Muscle layer of colon (tissue), 2 donors: ENCODE results near the gene PABPN1L.

Source experiments
- H3K27ac ChIP-seq: one replicate; pipeline ENCODE4 v1.7.0; 2013; ENCODE audit warnings: low read depth, mild to moderate bottlenecking, low read length, moderate library complexity
- H3K27me3 ChIP-seq, 2 donors: one replicate each; pipeline ENCODE4 v1.7.0; 2013; ENCODE audit warnings: low read length in 2 of 2, mild to moderate bottlenecking in 2 of 2; ENCODE audit not compliant: insufficient read depth in 2 of 2, control insufficient read depth in 1 of 2
- H3K36me3 ChIP-seq: one replicate; pipeline ENCODE4 v1.7.0; 2013; ENCODE audit warnings: mild to moderate bottlenecking, low read length; ENCODE audit not compliant: insufficient read depth
- H3K4me1 ChIP-seq: one replicate; pipeline ENCODE4 v1.7.0; 2013; ENCODE audit warnings: mild to moderate bottlenecking, low read length; ENCODE audit not compliant: insufficient read depth
- H3K4me3 ChIP-seq, 2 donors: one replicate each; pipeline ENCODE4 v1.7.0; 2013; ENCODE audit warnings: low read length in 2 of 2, low read depth in 1 of 2, mild to moderate bottlenecking in 1 of 2, moderate library complexity in 1 of 2
- H3K9ac ChIP-seq: one replicate; pipeline ENCODE4 v1.7.0; 2013; ENCODE audit warnings: low read length
- H3K9me3 ChIP-seq: one replicate; pipeline ENCODE4 v1.7.0; 2013; ENCODE audit warnings: mild to moderate bottlenecking, low read length
- donor health status: abdominal sarcoma.
- donor health status: Adenocarcinoma of cecum.

PABPN1L gene

GRCh38 chr16:88862968-88863367 lies 3.5 kb downstream of the PABPN1L start:
- H3K9me3 ChIP-seq, result no peaks in the 10 kb centered on the region
- no peak overlapping the region for H3K27ac ChIP-seq
- H3K36me3 ChIP-seq, result peaks cover 27% of the 10 kb centered on the region
- peaks cover 0 to 9% of the 10 kb centered on the region in 2 donors for H3K27me3 ChIP-seq
- H3K9ac ChIP-seq, result no peak overlapping the region
- no peak overlapping the region for H3K4me3 ChIP-seq
- H3K4me1 ChIP-seq, result peaks cover 8% of the 10 kb centered on the region

- peaks cover 27% of the 10 kb centered on the region for H3K36me3 ChIP-seq
- peaks cover 0 to 7% of the 10 kb centered on the region in 2 donors for H3K27me3 ChIP-seq
- H3K9ac ChIP-seq, result no peak overlapping the region
- H3K9me3 ChIP-seq, result no peaks in the 10 kb centered on the region
- H3K27ac ChIP-seq, result no peak overlapping the region
- no peak overlapping the region for H3K4me3 ChIP-seq
- peaks cover 11% of the 10 kb centered on the region for H3K4me1 ChIP-seq
These were observed 5.1 kb downstream of the PABPN1L start for GRCh38 chr16:88861359-88861758.

GRCh38 chr16:88859381-88860091 lies 6.9 kb downstream of the PABPN1L start:
- Histone ChIP-seq H3K4me1 (peaks cover 17% of the 10 kb centered on the region), H3K9ac (no peak overlapping the region), H3K27me3 (no peaks in the 10 kb centered on the region), H3K27ac (no peak overlapping the region), H3K9me3 (no peaks in the 10 kb centered on the region), H3K36me3 (peaks cover 27% of the 10 kb centered on the region), H3K4me3 (no peak overlapping the region)

DNA sequence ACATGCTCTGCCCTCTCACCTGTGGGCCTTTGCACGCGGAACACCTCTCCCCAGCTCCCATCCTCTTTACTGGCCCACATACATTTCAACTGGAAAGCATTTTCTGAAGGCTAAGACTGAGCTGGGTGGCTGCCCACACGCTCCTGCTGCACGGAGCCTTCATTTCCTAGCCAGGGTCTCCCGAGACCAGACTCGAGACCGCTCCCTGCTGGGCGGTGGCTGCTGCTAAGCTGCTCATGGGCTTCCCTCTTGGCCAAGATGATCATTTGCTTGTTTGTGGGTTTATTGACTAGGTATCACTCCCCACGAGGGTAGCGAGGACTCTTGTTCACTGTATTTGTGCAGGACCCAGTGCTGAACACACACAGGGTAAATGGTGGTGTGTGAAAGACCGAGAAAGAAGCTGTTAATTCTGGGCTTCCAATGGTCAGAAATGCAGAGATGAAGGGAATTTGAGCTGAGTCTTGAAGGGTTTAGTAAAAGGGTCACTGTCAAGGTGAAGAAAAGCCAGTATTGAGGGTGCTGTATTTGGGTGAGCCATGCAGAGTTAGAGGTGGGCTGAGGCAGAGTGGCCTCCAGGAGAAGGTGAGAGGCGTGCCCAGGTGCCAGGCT lies 8.6 kb downstream of the PABPN1L start:
- Histone ChIP-seq H3K9ac (peak overlapping the region; percentile 68), H3K36me3 (peaks cover 27% of the 10 kb centered on the region), H3K27ac (peak overlapping the region; percentile 87), H3K4me3 (peak overlapping the region; percentile 78 to 88), H3K27me3 (no peaks in the 10 kb centered on the region), H3K9me3 (no peaks in the 10 kb centered on the region), H3K4me1 (peaks cover 17% of the 10 kb centered on the region)

DNA sequence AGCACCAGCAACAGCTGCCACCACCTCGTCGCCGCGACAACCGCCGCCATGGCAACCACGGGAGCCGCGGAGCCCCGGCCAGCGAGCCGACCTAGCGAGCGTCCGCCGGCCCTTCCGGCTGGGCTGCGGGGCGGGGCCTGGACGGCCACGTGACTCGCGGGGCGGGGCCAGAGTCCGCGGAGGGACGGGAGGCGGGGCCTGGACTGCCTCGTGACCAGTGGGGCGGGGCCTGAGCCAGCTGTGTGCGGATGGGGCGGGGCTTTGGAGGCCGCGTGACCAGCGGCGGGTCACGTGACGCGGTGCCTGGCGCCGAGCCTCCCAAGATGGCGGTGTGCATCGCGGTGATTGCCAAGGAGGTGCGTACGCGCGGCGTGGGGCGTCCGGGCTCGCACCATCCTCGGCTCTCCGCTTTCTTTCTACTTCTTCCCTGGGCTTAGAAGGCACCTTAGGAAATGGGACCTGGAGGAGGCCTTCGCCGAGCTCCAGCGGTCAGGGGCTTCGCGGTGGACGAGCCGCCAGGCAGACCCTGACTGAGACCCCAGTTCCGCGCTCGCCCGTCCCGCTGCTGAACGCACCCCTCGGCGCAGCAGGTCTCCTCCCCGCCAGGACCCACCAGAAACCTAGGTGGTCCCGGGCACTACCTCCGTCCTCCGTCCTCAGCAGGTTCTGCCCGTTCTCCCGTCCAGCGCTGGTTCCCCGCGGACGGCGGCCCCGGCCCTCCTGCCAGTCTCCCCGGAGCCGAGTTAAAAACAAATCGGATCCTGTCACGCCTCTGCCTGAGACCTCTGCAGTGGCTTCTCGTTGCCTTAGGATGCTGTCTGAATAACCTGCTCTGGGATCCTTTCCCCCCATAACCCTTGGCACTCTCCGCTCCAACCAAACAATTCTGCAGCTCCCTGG lies 9.4 kb downstream of the PABPN1L start, which contains the start of the genes GALNS and TRAPPC2L:
GALNS (minus strand) TSS at position 120 of the 900 bp plus-strand sequence; CDS start at position 50, 70 bp downstream.
TRAPPC2L (plus strand) TSS at position 300 of the 900 bp plus-strand sequence; CDS start at position 324, 24 bp downstream.
- Histone ChIP-seq H3K9ac (peak within 1 kb of the TSS; percentile 68), H3K9me3 (no peaks in the 10 kb centered on the region), H3K4me3 (peak within 1 kb of the TSS; percentile 78 to 88), H3K36me3 (peaks cover 19% of the 10 kb centered on the region), H3K4me1 (peaks cover 17% of the 10 kb centered on the region), H3K27ac (peak within 1 kb of the TSS; percentile 87), H3K27me3 (no peaks in the 10 kb centered on the region)

- H3K4me3 ChIP-seq, result peak overlapping the region; percentile 78 to 88
- no peaks in the 10 kb centered on the region for H3K9me3 ChIP-seq
- no peak overlapping the region for H3K9ac ChIP-seq
- H3K27ac ChIP-seq, result peak overlapping the region; percentile 71
- no peaks in the 10 kb centered on the region for H3K27me3 ChIP-seq
- H3K4me1 ChIP-seq, result peaks cover 17% of the 10 kb centered on the region
- H3K36me3 ChIP-seq, result peaks cover 18% of the 10 kb centered on the region
These were observed 10.2 kb downstream of the PABPN1L start for GRCh38 chr16:88856122-88856827.

- Histone ChIP-seq H3K4me1 (peaks cover 17% of the 10 kb centered on the region), H3K4me3 (peak overlapping the region in 1 of 2 donors; percentile 53), H3K36me3 (peaks cover 18% of the 10 kb centered on the region), H3K9me3 (no peaks in the 10 kb centered on the region), H3K27ac (peak overlapping the region; percentile 41), H3K9ac (no peak overlapping the region), H3K27me3 (no peaks in the 10 kb centered on the region)
These were observed 10.7 kb downstream of the PABPN1L start for GRCh38 chr16:88855736-88856121.

DNA sequence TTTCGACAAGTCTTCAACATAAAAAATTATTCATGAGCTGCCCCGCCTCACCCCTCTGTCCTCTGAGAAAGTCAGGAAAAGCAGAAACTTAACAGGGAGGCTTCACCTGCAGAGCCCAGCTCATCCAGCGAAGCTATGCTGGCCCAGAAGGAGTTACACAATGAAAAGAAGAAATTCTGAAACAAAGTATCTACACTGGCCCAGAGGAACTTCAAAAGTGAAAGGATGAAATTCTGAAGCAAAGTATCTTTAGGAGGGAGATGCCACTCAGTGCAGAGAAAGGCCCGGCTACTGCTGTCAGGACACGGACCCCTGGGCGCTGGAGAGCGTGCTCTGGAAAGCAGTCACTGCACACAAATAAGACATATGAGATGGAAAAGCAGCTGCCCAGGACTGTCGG lies 11.3 kb downstream of the PABPN1L start:
- H3K27ac ChIP-seq, result no peak overlapping the region
- no peaks in the 10 kb centered on the region for H3K27me3 ChIP-seq
- no peak overlapping the region for H3K4me3 ChIP-seq
- H3K9ac ChIP-seq, result no peak overlapping the region
- H3K36me3 ChIP-seq, result peaks cover 12% of the 10 kb centered on the region
- no peaks in the 10 kb centered on the region for H3K9me3 ChIP-seq
- peaks cover 17% of the 10 kb centered on the region for H3K4me1 ChIP-seq

GRCh38 chr16:88854306-88855111 lies 12.0 kb downstream of the PABPN1L start:
- no peak overlapping the region for H3K4me3 ChIP-seq

GRCh38 chr16:88853325-88853941 lies 13.0 kb downstream of the PABPN1L start:
- Histone ChIP-seq H3K36me3 (no peaks in the 10 kb centered on the region), H3K27ac (no peak overlapping the region), H3K4me3 (no peak overlapping the region), H3K27me3 (no peaks in the 10 kb centered on the region), H3K9me3 (no peaks in the 10 kb centered on the region), H3K4me1 (peaks cover 13% of the 10 kb centered on the region), H3K9ac (no peak overlapping the region)

More at GRCh38 chr16:88854306-88855111, 12.0 kb downstream of the PABPN1L start:
- Histone ChIP-seq H3K36me3 (peaks cover 5% of the 10 kb centered on the region), H3K27ac (no peak overlapping the region), H3K4me1 (peaks cover 17% of the 10 kb centered on the region), H3K9me3 (no peaks in the 10 kb centered on the region), H3K9ac (no peak overlapping the region), H3K27me3 (no peaks in the 10 kb centered on the region)
